Neural crest cell (in vitro differentiated cells): Measurements from ENCODE around the gene HS6ST1. TPM values are rescaled to one million over a fixed set of nuclear protein-coding genes. Genes with fewer than 3 reads are reported as not detected.

Experiments
- DNase-seq: peaks from one replicate; pipeline ENCODE4 v3.0.0; 2021; ENCODE audit warnings: low read depth, mixed read lengths, low spot score
- H3K27ac Mint-ChIP-seq: one replicate; pipeline ENCODE4 v1.8.0; 2021; ENCODE audit warnings: mild to moderate bottlenecking, mixed read lengths; ENCODE audit not compliant: unreplicated experiment
- H3K27me3 Mint-ChIP-seq: 2 replicates; pipeline ENCODE4 v1.8.0; 2021; ENCODE audit warnings: low read depth, mild to moderate bottlenecking, mixed read lengths
- H3K36me3 Mint-ChIP-seq: 2 replicates; pipeline ENCODE4 v1.8.0; 2021; ENCODE audit warnings: low read depth, mild to moderate bottlenecking, mixed read lengths
- H3K4me1 Mint-ChIP-seq: 2 replicates; pipeline ENCODE4 v1.8.0; 2021; ENCODE audit warnings: mixed read lengths
- H3K4me3 Mint-ChIP-seq: one replicate; pipeline ENCODE4 v1.8.0; 2021; ENCODE audit warnings: mild to moderate bottlenecking, mixed read lengths
- H3K9me3 Mint-ChIP-seq: 2 replicates; pipeline ENCODE4 v1.8.0; 2021; ENCODE audit warnings: mixed read lengths
- total RNA-seq: library from RNA; stranded (reverse); gene quantifications from 2 replicates; pipeline ENCODE4 v1.2.1, GENCODE V29; 2021
- TF ChIP-seq, protein P1 (sequence below): fragments of 200-600 bp; sonication (generic); conservative IDR thresholded peaks from 2 replicates; pipeline ENCODE4 v1.5.0; 2021; ENCODE audit warnings: antibody characterized with exemption, mild to moderate bottlenecking

HS6ST1 gene
- total RNA-seq, 1 donor from 2014 or later, result 39.8 TPM

- no peak for DNase-seq
- Mint-ChIP-seq H3K4me1 (no peaks in the 10 kb centered on the region), H3K9me3 (peaks cover 4% of the 10 kb centered on the region), H3K4me3 (no peak overlapping the region), H3K27me3 (no peaks in the 10 kb centered on the region), H3K27ac (no peak overlapping the region), H3K36me3 (no peaks in the 10 kb centered on the region)
- TF ChIP-seq, protein P1, sequence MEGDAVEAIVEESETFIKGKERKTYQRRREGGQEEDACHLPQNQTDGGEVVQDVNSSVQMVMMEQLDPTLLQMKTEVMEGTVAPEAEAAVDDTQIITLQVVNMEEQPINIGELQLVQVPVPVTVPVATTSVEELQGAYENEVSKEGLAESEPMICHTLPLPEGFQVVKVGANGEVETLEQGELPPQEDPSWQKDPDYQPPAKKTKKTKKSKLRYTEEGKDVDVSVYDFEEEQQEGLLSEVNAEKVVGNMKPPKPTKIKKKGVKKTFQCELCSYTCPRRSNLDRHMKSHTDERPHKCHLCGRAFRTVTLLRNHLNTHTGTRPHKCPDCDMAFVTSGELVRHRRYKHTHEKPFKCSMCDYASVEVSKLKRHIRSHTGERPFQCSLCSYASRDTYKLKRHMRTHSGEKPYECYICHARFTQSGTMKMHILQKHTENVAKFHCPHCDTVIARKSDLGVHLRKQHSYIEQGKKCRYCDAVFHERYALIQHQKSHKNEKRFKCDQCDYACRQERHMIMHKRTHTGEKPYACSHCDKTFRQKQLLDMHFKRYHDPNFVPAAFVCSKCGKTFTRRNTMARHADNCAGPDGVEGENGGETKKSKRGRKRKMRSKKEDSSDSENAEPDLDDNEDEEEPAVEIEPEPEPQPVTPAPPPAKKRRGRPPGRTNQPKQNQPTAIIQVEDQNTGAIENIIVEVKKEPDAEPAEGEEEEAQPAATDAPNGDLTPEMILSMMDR, result no peak
These were observed 102.6 kb downstream of the HS6ST1 start for GRCh38 chr2:128215897-128216642.

Other genes with a start within 250 kb of the HS6ST1 start
- 58.7 and 59.1 TPM in 2 replicates for gene UGGT1, start 227.7 kb downstream of the HS6ST1 start, total RNA-seq